ENCODE data around the gene TRIM14.

TRIM14 gene

DNA sequence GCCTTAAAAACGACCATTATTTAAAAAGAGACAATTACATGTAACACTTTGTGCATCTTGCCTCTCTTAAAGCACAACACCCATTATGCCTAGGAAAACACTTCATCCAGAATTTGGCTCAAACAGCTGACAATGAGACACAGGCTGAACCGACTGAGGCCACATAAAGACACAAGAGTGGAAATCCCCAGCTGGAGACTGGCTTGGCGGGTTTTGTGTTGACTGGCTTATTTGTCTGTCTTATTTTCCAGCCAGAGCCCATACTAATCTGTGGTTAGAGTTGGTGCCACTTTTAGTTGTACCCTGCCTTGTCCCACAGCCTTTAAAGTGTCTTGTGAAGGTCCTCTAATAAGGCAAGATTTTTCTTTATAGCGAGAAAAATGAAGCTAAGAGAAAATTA is 21.2 kb downstream of the TRIM14 start:
- peaks cover 14% of the 10 kb centered on the region for H3F3A ChIP-seq (ENCODE audit: low read depth)
- TF ChIP-seq CTCF (conservative IDR thresholded peaks at IDR 0.05; ENCODE audit: low read length) (no peak), EZH2phosphoT487 (IDR thresholded peaks at IDR 0.05; ENCODE audit: borderline replicate concordance) (no peak)
- H3K79me2 ChIP-seq (ENCODE audit: insufficient read depth, low read length), result no peaks in the 10 kb centered on the region

DNA sequence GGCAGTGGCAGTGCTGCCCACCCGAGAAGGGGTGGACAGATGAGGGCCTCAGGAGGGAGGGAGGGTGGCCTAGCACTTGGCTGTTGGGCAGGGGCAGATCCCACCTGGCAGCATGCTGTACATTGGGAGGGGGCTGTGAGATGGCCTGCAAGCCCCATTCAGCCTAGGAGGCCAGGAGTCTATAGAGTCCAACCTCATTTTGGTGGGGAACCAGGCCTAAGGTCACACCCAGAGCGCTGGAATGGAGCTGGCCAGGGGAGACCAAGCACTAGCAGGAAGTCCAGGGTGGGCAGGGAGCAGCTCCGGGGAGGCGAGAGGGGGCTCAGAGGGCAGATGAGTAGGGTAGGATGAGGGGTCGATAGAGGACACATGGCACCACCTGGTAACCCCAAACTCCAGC is 22.9 kb downstream of the TRIM14 start:
- Histone ChIP-seq H3K79me2 (ENCODE audit: insufficient read depth, low read length) (no peaks in the 10 kb centered on the region), H3F3A (ENCODE audit: low read depth) (peaks cover 2% of the 10 kb centered on the region; the same call in 1 of the 2 replicates), H3K9me2 (replicated peaks; ENCODE audit: low read depth, low read length) (no peaks in the 10 kb centered on the region), H3K4me2 (ENCODE audit: low read depth, low read length, poor library complexity, severe bottlenecking) (no peak overlapping the region), H3K4me1 (ENCODE audit: insufficient read depth, low read length, poor library complexity, severe bottlenecking) (peaks cover 15% of the 10 kb centered on the region), H3K4me3 (ENCODE audit: low read length, poor library complexity, severe bottlenecking) (no peak overlapping the region), H3K36me3 (ENCODE audit: insufficient read depth, low read length) (peaks cover 30% of the 10 kb centered on the region; the same call in 1 of the 2 replicates), H2AFZ (ENCODE audit: low read length) (no peak overlapping the region), H3K9me3 (ENCODE audit: insufficient read depth, low read depth, low read length) (no peaks in the 10 kb centered on the region), H3K27me3 (ENCODE audit: insufficient read depth, low read length, poor library complexity, severe bottlenecking) (no peaks in the 10 kb centered on the region), H4K20me1 (ENCODE audit: insufficient read depth, low read length, poor library complexity, severe bottlenecking) (no peaks in the 10 kb centered on the region), H3K9ac (ENCODE audit: low read depth, low read length, poor library complexity, severe bottlenecking) (no peak overlapping the region)
- TF ChIP-seq CTCF (conservative IDR thresholded peaks at IDR 0.05; ENCODE audit: low read length) (no peak), EZH2phosphoT487 (IDR thresholded peaks at IDR 0.05; ENCODE audit: borderline replicate concordance) (no peak)

More for the DNA sequence above, 21.2 kb downstream of the TRIM14 start:
- Histone ChIP-seq H3K9ac (ENCODE audit: low read depth, low read length, poor library complexity, severe bottlenecking) (no peak overlapping the region), H3K27me3 (ENCODE audit: insufficient read depth, low read length, poor library complexity, severe bottlenecking) (no peaks in the 10 kb centered on the region), H3K4me2 (ENCODE audit: low read depth, low read length, poor library complexity, severe bottlenecking) (no peak overlapping the region), H2AFZ (ENCODE audit: low read length) (no peak overlapping the region), H3K9me2 (replicated peaks; ENCODE audit: low read depth, low read length) (no peaks in the 10 kb centered on the region), H3K36me3 (ENCODE audit: insufficient read depth, low read length) (peaks cover 30% of the 10 kb centered on the region; the same call in 1 of the 2 replicates), H3K9me3 (ENCODE audit: insufficient read depth, low read depth, low read length) (no peaks in the 10 kb centered on the region), H3K4me3 (ENCODE audit: low read length, poor library complexity, severe bottlenecking) (no peak overlapping the region), H3K4me1 (ENCODE audit: insufficient read depth, low read length, poor library complexity, severe bottlenecking) (peaks cover 29% of the 10 kb centered on the region), H4K20me1 (ENCODE audit: insufficient read depth, low read length, poor library complexity, severe bottlenecking) (no peaks in the 10 kb centered on the region)

- Histone ChIP-seq H2AFZ (ENCODE audit: low read length) (no peak overlapping the region), H3F3A (ENCODE audit: low read depth) (no peaks in the 10 kb centered on the region), H3K4me2 (ENCODE audit: low read depth, low read length, poor library complexity, severe bottlenecking) (no peak overlapping the region), H4K20me1 (ENCODE audit: insufficient read depth, low read length, poor library complexity, severe bottlenecking) (no peaks in the 10 kb centered on the region), H3K9me3 (ENCODE audit: insufficient read depth, low read depth, low read length) (no peaks in the 10 kb centered on the region), H3K4me3 (ENCODE audit: low read length, poor library complexity, severe bottlenecking) (no peak overlapping the region), H3K9ac (ENCODE audit: low read depth, low read length, poor library complexity, severe bottlenecking) (no peak overlapping the region), H3K4me1 (ENCODE audit: insufficient read depth, low read length, poor library complexity, severe bottlenecking) (peaks cover 11% of the 10 kb centered on the region), H3K79me2 (ENCODE audit: insufficient read depth, low read length) (no peaks in the 10 kb centered on the region), H3K9me2 (replicated peaks; ENCODE audit: low read depth, low read length) (no peaks in the 10 kb centered on the region), H3K36me3 (ENCODE audit: insufficient read depth, low read length) (peaks cover 30% of the 10 kb centered on the region; the same call in 1 of the 2 replicates), H3K27me3 (ENCODE audit: insufficient read depth, low read length, poor library complexity, severe bottlenecking) (no peaks in the 10 kb centered on the region)
- TF ChIP-seq CTCF (conservative IDR thresholded peaks at IDR 0.05; ENCODE audit: low read length) (no peak), EZH2phosphoT487 (IDR thresholded peaks at IDR 0.05; ENCODE audit: borderline replicate concordance) (no peak)
Observed at GRCh38 chr9:98095401-98095800, 23.6 kb downstream of the TRIM14 start.
